Common myeloid progenitor, CD34-positive (primary cell): Measurements from ENCODE around the gene DIS3L2.
A peak's percentile ranks its signal among the peaks of the same experiment; 100 is the strongest.

Experiments
- CTCF ChIA-PET: fragments of 350-600 bp; sonication (Branson Sonifier 250); formaldehyde crosslinking; loops from one replicate; lab custom pipeline; 2021; ENCODE audit warnings: antibody characterized with exemption; lab: Charles Lee
- POLR2A ChIA-PET: fragments of 350-600 bp; sonication (Branson Sonifier 250); formaldehyde crosslinking; loops from one replicate; lab custom pipeline; 2021; ENCODE audit warnings: antibody characterized with exemption; lab: Charles Lee
- DNase-seq, 3 donors: peaks; one replicate each; pipeline versions ENCODE4 v3.0.0 to v3.0.0-alpha.2; 2013
- H3K27ac ChIP-seq, 2 experiments: 1 replicate in 1 of 2; 2 replicates in 1 of 2; pipeline ENCODE4 v1.7.0; 2013; ENCODE audit warnings: inconsistent platforms in 2 of 2, low read length in 2 of 2, mild to moderate bottlenecking in 2 of 2, low read depth in 1 of 2, moderate library complexity in 1 of 2; ENCODE audit not compliant: severe bottlenecking in 2 of 2, insufficient read depth in 1 of 2, poor library complexity in 1 of 2
- H3K27me3 ChIP-seq, 5 experiments: replicated peaks in 2 of 5; 1 replicate in 3 of 5; 2 replicates in 2 of 5; pipeline versions ENCODE4 v1.6.1 to v1.7.0; 2013; ENCODE audit warnings: low read length in 4 of 5, mild to moderate bottlenecking in 2 of 5, moderate library complexity in 2 of 5, inconsistent platforms in 1 of 5; ENCODE audit not compliant: insufficient read depth in 5 of 5, control insufficient read depth in 4 of 5
- H3K36me3 ChIP-seq, 4 experiments: 1 replicate in 2 of 4; 2 replicates in 2 of 4; pipeline versions ENCODE4 v1.6.1 to v1.7.0; 2013; ENCODE audit warnings: low read length in 3 of 4, control low read depth in 1 of 4, mild to moderate bottlenecking in 1 of 4; ENCODE audit not compliant: control insufficient read depth in 4 of 4, insufficient read depth in 4 of 4
- H3K4me1 ChIP-seq, 4 experiments: 1 replicate in 3 of 4; 2 replicates in 1 of 4; pipeline versions ENCODE4 v1.6.1 to v1.7.1; 2013; ENCODE audit warnings: low read length in 3 of 4, mild to moderate bottlenecking in 3 of 4, control low read depth in 1 of 4, inconsistent platforms in 1 of 4, moderate library complexity in 1 of 4; ENCODE audit not compliant: control insufficient read depth in 4 of 4, insufficient read depth in 4 of 4; ENCODE audit errors: control extremely low read depth in 1 of 4
- H3K4me3 ChIP-seq, 7 experiments: 1 replicate in 4 of 7; 2 replicates in 3 of 7; pipeline versions ENCODE4 v1.5.1 to v1.7.0; 2013; ENCODE audit warnings: mild to moderate bottlenecking in 7 of 7, low read length in 6 of 7, moderate library complexity in 6 of 7, inconsistent platforms in 2 of 7, low read depth in 2 of 7, control low read depth in 1 of 7; ENCODE audit not compliant: insufficient read depth in 4 of 7, control insufficient read depth in 1 of 7; ENCODE audit errors: extremely low read depth in 1 of 7
- H3K9me3 ChIP-seq, 5 experiments: 1 replicate in 4 of 5; 2 replicates in 1 of 5; pipeline versions ENCODE4 v1.6.1 to v1.7.1; 2013; ENCODE audit warnings: low read length in 4 of 5, mild to moderate bottlenecking in 2 of 5, inconsistent platforms in 1 of 5, low read depth in 1 of 5, moderate library complexity in 1 of 5; ENCODE audit not compliant: control insufficient read depth in 4 of 5, insufficient read depth in 2 of 5; ENCODE audit errors: control extremely low read depth in 1 of 5
- WGBS: methylation state at CpG from one replicate; pipeline ENCODE4 v1.1.5; 2013; ENCODE audit not compliant: insufficient coverage; 5-methylcytosine and 5-hydroxymethylcytosine counted together

Gene DIS3L2

GRCh38 chr2:232124309-232124708, 162.8 kb downstream of the DIS3L2 start:
- H3K4me1 ChIP-seq, result peaks cover 0 to under 1% (median 0%) of the 10 kb centered on the region in 4 experiments
- POLR2A ChIA-PET, result no interaction called here
- no peak overlapping the region for H3K4me3 ChIP-seq
- no peak for DNase-seq
- H3K27ac ChIP-seq, result no peak overlapping the region
- no peaks in the 10 kb centered on the region for H3K9me3 ChIP-seq
- H3K27me3 ChIP-seq, result no peaks in the 10 kb centered on the region
- no CpG with 5 or more reads among the region's 1 CpG for WGBS
- peaks cover 0 to 3% (median 1%) of the 10 kb centered on the region in 4 experiments for H3K36me3 ChIP-seq
- CTCF ChIA-PET, result interaction anchor here (3.4 kb wide), 1 partner anchor 18 kb away, joined by 21 read pairs; no protein-coding TSS in a partner anchor

DNA sequence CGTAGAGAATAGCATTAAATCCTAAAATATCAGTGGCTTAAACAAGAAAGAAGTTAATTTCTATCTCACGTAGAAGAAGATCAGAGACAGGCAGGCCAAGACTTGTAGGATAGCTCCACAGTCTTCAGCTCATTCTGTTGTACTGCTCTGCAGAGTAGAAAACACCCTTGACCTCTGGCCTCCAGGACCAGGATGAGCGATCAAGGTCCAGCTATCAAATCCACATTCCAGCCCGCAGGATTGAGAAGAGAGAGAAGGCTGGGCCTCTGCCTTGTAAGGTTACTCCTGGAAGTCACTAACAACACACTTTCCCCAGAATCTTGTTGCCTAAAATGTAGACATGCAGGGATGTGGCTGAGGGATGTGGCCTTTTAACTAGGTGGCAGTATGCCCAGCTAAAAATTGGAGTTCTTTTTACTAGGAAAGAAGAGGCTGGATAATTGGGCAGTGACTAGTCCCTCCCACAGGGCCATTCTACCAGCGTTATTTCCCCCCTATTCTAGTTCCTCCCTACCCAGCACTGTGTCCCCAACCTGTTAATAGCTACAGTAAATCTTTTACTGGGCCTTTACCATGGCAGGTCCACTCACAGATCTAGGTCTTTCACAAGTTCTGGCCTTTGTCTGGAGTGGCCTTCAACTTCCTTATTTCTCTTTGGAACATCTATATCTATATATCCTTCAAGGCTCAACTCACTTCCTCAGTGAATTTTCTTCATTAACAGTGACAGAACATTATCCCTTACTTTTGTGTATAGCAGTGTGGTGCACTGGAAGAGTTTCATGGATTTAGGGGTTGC, 165.0 kb downstream of the DIS3L2 start:
- WGBS, result 69% methylated on average over 2 of the region's 5 CpGs
- Histone ChIP-seq H3K27ac (no peak overlapping the region), H3K4me3 (no peak overlapping the region), H3K9me3 (no peaks in the 10 kb centered on the region), H3K4me1 (peaks cover 0 to 8% (median 4%) of the 10 kb centered on the region in 4 experiments), H3K36me3 (peaks cover 0 to 7% (median 6%) of the 10 kb centered on the region in 4 experiments), H3K27me3 (no peaks in the 10 kb centered on the region)
- DNase-seq, result peak in 1 of 3 donors; percentile 30
- CTCF ChIA-PET, result interaction anchor here (0.7 to 3.4 kb wide), 6 partner anchors 10 to 201 kb away, joined by 3 to 21 read pairs (median 4); no protein-coding TSS in a partner anchor
- POLR2A ChIA-PET, result no interaction called here

DNA sequence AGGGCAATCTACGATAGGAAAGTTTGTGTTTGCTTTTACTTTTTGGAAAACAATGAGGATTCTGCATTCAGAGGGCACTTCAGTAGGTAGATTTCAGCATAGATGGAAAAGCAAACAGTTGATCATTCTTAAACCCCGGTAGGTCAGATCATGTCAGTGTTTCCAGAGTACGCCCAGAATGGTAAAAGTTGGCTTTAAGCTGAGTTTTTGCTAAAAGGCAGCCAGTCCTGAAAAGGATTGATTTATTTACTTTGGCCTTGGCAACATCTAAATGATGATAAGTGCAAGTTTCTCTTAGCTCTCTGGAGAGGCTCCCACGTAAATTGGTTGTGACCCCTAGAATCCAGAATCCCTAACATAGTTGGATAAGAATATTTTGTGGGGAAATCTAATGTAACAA, 168.0 kb downstream of the DIS3L2 start:
- CTCF ChIA-PET, result interaction anchor here (1.2 to 1.6 kb wide), 3 partner anchors 12 to 18 kb away, joined by 3 to 7 read pairs (median 3); no protein-coding TSS in a partner anchor
- POLR2A ChIA-PET, result no interaction called here
- Histone ChIP-seq H3K27me3 (no peaks in the 10 kb centered on the region), H3K4me1 (peaks cover 0 to 8% (median 4%) of the 10 kb centered on the region in 4 experiments), H3K9me3 (no peaks in the 10 kb centered on the region), H3K36me3 (peaks cover 8 to 14% (median 10%) of the 10 kb centered on the region in 4 experiments), H3K27ac (peak overlapping the region; percentile 21 to 36), H3K4me3 (peak overlapping the region in 2 of 7 experiments; percentile 28 to 46)
- no peak for DNase-seq
- 41% methylated on average over 4 of the region's 4 CpGs for WGBS

GRCh38 chr2:232132181-232132580, 170.7 kb downstream of the DIS3L2 start:
- peaks cover 4 to 29% (median 15%) of the 10 kb centered on the region in 4 experiments for H3K4me1 ChIP-seq
- no peak overlapping the region for H3K27ac ChIP-seq
- WGBS, result no CpG with 5 or more reads among the region's 3 CpGs
- ChIA-PET POLR2A (no interaction called here), CTCF (no interaction called here)
- peaks cover 8 to 14% (median 10%) of the 10 kb centered on the region in 4 experiments for H3K36me3 ChIP-seq
- H3K27me3 ChIP-seq, result no peaks in the 10 kb centered on the region
- H3K9me3 ChIP-seq, result no peaks in the 10 kb centered on the region
- DNase-seq, result no peak
- no peak overlapping the region for H3K4me3 ChIP-seq

- DNase-seq, result no peak
- Histone ChIP-seq H3K4me1 (peaks cover 6 to 38% (median 18%) of the 10 kb centered on the region in 4 experiments), H3K36me3 (peaks cover 8 to 14% (median 10%) of the 10 kb centered on the region in 4 experiments), H3K9me3 (no peaks in the 10 kb centered on the region), H3K27me3 (no peaks in the 10 kb centered on the region), H3K4me3 (no peak overlapping the region), H3K27ac (no peak overlapping the region)
- WGBS, result no CpG with 5 or more reads among the region's 1 CpG
- CTCF ChIA-PET, result no interaction called here
- POLR2A ChIA-PET, result no interaction called here
Observed at GRCh38 chr2:232133078-232133477, 171.6 kb downstream of the DIS3L2 start.

- WGBS, result 100% methylated on average over 4 of the region's 4 CpGs
- Histone ChIP-seq H3K4me3 (no peak overlapping the region), H3K36me3 (peaks cover 8 to 14% (median 10%) of the 10 kb centered on the region in 4 experiments), H3K27ac (no peak overlapping the region), H3K9me3 (no peaks in the 10 kb centered on the region), H3K27me3 (no peaks in the 10 kb centered on the region), H3K4me1 (peaks cover 12 to 50% (median 27%) of the 10 kb centered on the region in 4 experiments)
- ChIA-PET POLR2A (no interaction called here), CTCF (interaction anchor here (0.7 to 1.4 kb wide), 2 partner anchors 23 to 507 kb away, joined by 3 to 4 read pairs; no protein-coding TSS in a partner anchor)
- DNase-seq, result no peak
Observed at GRCh38 chr2:232134939-232135338, 173.4 kb downstream of the DIS3L2 start.
